Breast epithelium (tissue), 3 donors: ENCODE data around the gene ALOX15B.

Experiments used
- POLR2AphosphoS5 ChIP-seq, 3 donors: sonication (generic); formaldehyde crosslinking; IDR thresholded peaks; one replicate each; pipeline ENCODE4 v1.6.1; 2017; ENCODE audit warnings: antibody characterized with exemption in 3 of 3
- TF ChIP-seq, protein P1 (sequence below), 3 donors: fragments of 450-650 bp; IDR thresholded peaks; one replicate each; pipeline ENCODE4 v1.5.1; 2016 to 2017; ENCODE audit warnings: antibody characterized with exemption in 3 of 3, mild to moderate bottlenecking in 3 of 3, moderate library complexity in 3 of 3

DNA sequence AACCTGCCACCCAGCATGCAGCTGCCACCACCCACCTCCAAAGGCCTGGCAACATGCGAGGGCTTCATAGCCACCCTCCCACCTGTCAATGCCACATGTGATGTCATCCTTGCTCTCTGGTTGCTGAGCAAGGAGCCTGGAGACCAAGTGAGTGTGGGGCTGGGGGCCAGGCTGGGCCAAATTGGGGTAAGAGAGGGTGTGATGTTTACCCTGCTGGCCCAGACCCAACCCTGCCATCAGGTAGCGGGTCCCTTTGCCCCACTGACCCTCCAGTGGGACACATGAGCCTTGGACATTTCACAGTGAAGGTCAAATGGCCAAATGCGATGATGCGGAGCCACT is 8.9 kb downstream of the ALOX15B start:
- TF ChIP-seq, protein P1, sequence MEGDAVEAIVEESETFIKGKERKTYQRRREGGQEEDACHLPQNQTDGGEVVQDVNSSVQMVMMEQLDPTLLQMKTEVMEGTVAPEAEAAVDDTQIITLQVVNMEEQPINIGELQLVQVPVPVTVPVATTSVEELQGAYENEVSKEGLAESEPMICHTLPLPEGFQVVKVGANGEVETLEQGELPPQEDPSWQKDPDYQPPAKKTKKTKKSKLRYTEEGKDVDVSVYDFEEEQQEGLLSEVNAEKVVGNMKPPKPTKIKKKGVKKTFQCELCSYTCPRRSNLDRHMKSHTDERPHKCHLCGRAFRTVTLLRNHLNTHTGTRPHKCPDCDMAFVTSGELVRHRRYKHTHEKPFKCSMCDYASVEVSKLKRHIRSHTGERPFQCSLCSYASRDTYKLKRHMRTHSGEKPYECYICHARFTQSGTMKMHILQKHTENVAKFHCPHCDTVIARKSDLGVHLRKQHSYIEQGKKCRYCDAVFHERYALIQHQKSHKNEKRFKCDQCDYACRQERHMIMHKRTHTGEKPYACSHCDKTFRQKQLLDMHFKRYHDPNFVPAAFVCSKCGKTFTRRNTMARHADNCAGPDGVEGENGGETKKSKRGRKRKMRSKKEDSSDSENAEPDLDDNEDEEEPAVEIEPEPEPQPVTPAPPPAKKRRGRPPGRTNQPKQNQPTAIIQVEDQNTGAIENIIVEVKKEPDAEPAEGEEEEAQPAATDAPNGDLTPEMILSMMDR (IDR thresholded peaks at IDR 0.05) = no peak
- no peak for TF ChIP-seq POLR2AphosphoS5 (IDR thresholded peaks at IDR 0.05)
